GM18520 (cell line): ENCODE results near the gene CD1D.
A peak's percentile ranks its signal among the peaks of the same experiment; 100 is the strongest.
"Not testable (repeated sequence)": the region's sequence is repeated elsewhere in the genome, so short reads cannot be mapped to it uniquely, and the experiment has no call there.

Experiments
- ATAC-seq: cut with Tn5 transposase; IDR thresholded peaks from one replicate; pipeline ENCODE4 v1.9.1; 2021; ENCODE audit not compliant: unreplicated experiment

CD1D gene

GRCh38 chr1:158175915-158176314, 4.8 kb upstream of the CD1D start:
- not testable (repeated sequence) for ATAC-seq

GRCh38 chr1:158176399-158176798, 4.3 kb upstream of the CD1D start:
- ATAC-seq, result no peak

GRCh38 chr1:158176849-158177699, 3.6 kb upstream of the CD1D start:
- ATAC-seq, result not testable (repeated sequence)

- no peak for ATAC-seq
These were observed 2.8 kb upstream of the CD1D start for GRCh38 chr1:158177700-158178450.

- peak; percentile 85 for ATAC-seq
These were observed 1.2 kb upstream of the CD1D start for GRCh38 chr1:158179301-158180041.

GRCh38 chr1:158181577-158181922, 855 bp downstream of the CD1D start:
- no peak for ATAC-seq

- no peak for ATAC-seq
These were observed 5.1 kb downstream of the CD1D start for GRCh38 chr1:158185770-158186169.

- no peak for ATAC-seq
These were observed 5.5 kb downstream of the CD1D start for GRCh38 chr1:158186180-158186579.

- ATAC-seq, result no peak
These were observed 7.9 kb downstream of the CD1D start for GRCh38 chr1:158188611-158189010.

GRCh38 chr1:158189624-158190023, 8.9 kb downstream of the CD1D start:
- ATAC-seq, result no peak

GRCh38 chr1:158191299-158191698, 10.6 kb downstream of the CD1D start:
- ATAC-seq, result no peak

- ATAC-seq, result no peak
These were observed 15.8 kb downstream of the CD1D start for GRCh38 chr1:158196461-158196860.

GRCh38 chr1:158199849-158200248, 19.2 kb downstream of the CD1D start:
- ATAC-seq, result no peak

GRCh38 chr1:158200527-158200926, 19.8 kb downstream of the CD1D start:
- no peak for ATAC-seq

- peak; percentile 55 for ATAC-seq
These were observed 23.2 kb downstream of the CD1D start for GRCh38 chr1:158203693-158204457.

GRCh38 chr1:158204458-158204827, 23.7 kb downstream of the CD1D start:
- ATAC-seq, result no peak

- ATAC-seq, result no peak
These were observed 28.0 kb downstream of the CD1D start for GRCh38 chr1:158208586-158209116.

GRCh38 chr1:158212320-158212719, 31.6 kb downstream of the CD1D start:
- ATAC-seq, result no peak

- ATAC-seq, result not testable (repeated sequence)
These were observed 42.8 kb downstream of the CD1D start for GRCh38 chr1:158223445-158223844.

- no peak for ATAC-seq
These were observed 47.4 kb downstream of the CD1D start for GRCh38 chr1:158227904-158228623.
